ENCODE data around the gene REXO5.
"Not testable (repeated sequence)": the region's sequence is repeated elsewhere in the genome, so short reads cannot be mapped to it uniquely, and the experiment has no call there.

Gene REXO5

GRCh38 chr16:20803561-20804214 lies 2.6 kb upstream of the REXO5 start:
- no peak for DNase-seq

DNA sequence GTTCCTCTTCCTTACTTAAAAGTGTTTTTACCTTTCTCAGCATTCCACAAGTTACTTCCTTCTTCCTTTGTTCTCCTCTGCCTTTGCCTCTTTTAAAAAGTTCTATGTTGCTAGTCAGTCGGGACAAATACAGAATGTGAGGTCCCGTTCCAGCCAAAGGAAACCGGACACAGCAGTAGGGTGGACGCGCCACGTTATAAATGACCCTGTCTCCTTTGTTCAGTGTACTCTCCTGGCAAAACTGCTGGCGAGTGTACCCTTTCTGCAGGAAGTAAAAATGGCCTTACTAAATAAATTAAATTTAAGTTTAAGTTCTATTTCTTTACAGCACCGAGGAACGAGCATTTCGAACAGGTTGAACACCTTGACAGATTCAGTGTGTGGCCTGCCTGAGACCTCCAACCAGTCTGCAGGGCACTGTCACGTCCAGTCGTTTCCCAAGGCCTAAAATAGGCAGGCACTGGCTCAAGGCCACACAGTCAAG lies 601 bp upstream of the REXO5 start:
- DNase-seq = not testable (repeated sequence)

DNA sequence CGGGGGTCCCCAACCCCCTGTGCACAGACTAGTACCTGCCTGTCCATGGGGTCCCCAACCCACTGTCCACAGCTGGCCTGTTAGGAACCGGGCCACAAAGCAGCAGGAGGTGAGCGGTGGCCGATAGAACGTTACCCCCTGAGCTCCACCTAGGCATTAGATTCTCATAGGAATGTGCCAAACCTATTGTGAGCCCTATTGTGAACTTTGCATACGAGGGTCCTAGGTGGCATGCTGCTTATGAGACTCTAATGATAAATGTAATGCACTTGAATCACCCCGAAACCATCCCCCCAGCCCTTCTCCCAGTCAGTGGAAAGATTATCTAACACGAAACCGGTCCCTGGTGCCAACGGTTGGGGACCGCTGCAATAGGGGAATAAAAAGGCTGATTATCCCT lies 1.5 kb downstream of the REXO5 start:
- no peak for DNase-seq

DNA sequence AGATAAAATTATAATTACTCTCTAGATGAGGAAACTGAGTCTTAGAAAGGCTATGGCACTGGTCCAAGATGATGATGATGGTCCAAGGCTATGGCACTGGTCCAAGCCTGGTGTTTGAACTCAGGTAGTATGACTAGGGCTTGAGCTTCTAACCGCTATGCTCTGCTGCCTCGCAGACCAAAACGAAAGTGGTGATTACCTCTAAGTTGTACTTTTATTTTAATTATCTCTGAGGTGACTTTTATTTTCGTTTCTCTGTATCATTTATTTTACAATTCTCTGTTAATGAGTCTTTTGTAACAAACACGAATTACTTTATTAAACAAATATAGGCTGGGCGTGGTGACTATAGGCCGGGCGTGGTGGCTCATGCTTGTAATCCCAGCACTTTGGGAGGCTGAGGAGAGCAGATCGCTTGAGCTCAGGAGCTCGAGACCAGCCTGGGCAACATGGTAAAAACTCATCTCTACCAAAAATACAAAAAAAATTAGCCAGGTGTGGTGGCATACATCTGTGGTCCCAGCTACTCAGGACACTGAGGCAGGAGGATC lies 5.6 kb downstream of the REXO5 start:
- no peak for DNase-seq

DNA sequence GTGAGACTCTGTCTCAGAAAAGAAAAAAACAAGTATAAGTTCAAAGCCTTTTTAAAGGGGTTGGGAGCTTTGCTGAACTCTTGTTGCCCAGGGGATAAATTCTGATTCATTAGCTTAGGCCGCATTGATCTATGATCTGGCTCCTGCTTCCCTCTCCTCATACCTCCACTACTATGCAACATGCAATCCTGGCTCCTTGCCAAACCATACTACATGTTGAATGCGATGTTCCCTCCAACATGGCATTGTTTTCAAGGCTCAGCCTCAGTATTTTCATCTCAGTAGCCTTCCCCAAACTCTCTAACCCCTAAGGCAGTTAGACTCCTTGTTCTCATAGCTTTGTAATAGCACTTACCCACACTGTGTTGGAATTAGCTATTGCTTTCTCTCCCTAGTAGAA lies 6.2 kb downstream of the REXO5 start:
- DNase-seq = no peak

GRCh38 chr16:20814784-20815183 lies 8.5 kb downstream of the REXO5 start:
- DNase-seq = no peak

DNA sequence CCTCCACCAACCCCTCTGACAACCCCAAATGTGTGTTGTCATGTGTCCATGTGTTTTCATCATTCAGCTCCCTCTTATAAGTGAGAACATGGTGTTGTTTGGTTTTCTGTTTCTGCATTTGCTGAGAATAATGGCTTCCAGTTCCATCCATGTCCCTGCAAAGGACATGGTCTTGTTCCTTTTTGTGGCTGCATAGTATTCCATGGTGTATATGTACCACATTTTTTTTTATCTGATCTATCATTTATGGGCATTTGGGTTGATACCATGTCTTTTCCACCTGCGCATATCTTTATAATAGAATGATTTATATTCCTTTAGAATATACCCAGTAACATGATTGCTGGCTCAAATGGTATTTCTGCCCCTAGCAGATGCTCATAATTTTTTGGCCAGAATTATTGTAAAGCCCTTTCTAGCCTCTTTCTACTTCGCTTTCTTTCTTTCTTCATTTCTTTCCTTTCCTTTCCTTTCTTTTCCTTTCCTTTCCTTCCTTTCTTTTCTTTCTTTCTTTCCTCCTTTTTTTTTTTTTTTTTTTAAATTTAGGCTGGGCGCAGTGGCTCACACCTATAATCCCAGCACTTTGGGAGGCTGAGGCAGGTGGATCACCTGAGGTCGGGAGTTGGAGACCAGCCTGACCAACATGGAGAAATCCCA lies 12.7 kb downstream of the REXO5 start:
- DNase-seq = no peak

GRCh38 chr16:20821682-20822081 lies 15.4 kb downstream of the REXO5 start:
- DNase-seq = no peak

- DNase-seq = no peak
Observed at GRCh38 chr16:20822521-20823325, 16.4 kb downstream of the REXO5 start.

DNA sequence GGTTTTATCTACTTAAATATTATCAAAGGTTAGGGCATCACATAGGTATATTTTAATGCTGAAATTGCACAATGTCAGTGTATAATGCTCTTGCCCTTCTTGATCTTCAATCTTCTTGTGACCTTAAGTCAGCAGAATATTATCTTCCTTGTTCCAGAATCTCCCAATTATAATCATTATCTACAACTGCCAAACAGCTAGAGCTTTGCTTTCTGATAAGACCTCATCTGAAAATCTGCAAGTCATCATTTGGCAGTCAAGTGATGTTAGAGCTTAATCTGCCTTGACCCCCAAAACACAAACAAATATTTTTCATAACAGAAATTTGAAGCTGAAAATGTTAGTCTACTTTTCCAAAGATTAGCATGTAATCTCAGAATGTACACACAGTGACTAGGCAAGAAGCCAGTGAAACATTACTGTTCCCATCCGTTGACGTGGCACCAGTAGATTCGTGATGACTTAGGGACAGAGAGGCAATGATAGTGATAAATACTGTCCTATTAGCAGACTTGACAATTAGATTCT lies 19.8 kb downstream of the REXO5 start:
- no peak for DNase-seq

DNA sequence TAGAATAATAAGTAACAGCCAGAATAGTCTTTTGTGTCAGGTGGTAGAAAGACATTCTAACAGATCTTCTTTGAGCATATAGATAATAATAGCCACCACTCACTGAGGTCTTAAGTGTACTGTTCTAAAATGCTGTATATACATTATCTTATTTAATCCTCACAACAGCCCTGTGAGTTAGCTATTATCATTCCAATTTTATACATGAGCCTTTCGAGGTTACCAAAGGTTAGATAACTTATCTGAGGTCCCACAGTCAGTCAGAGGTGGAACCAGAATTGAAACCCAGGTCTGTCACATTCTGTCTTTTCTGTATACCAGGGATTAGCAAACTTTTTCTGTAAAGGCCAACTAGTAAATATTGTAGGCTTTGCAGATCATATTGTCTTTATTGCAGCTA lies 23.2 kb downstream of the REXO5 start:
- DNase-seq = no peak

DNA sequence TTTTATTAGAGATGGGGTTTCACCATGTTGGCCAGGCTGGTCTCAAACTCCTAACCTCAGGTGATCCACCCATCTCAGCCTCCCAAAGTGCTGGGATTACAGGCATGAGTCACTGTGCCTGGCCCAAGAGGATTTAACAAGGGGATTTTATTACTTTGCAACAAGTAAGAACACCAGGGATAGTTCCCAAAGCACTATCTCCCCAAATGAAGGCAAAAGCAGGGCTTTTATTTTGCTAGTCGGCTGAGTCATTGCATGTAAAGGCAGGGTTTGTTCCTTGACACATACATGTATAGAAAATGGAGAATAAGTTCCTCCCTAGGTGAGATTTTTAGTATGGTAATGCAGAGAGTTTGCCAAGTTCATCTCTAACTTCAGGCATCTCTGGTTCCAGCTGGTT lies 24.0 kb downstream of the REXO5 start:
- DNase-seq = no peak

GRCh38 chr16:20833086-20833485 lies 26.8 kb downstream of the REXO5 start:
- no peak for DNase-seq

- no peak for DNase-seq
Observed at GRCh38 chr16:20838240-20838639, 31.9 kb downstream of the REXO5 start.

DNA sequence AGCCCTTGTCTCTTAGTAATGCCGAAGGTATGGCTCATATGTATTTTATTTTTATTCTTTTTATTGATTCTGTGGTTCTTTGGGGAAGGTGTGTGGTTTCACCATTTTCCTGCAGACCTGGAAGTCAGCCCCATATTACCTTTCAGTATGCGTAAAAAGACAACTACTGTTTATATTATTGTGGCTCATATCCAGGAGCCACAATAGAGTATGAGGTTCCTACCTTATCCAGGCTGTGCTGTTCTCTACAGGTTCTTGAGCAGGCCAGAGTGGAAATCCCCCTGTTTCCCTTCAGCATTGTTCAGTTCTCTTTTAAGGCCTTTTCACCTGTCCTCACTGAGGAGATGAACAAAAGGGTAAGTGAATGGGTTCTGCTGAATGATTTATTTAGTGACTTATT lies 33.2 kb downstream of the REXO5 start:
- DNase-seq = no peak

GRCh38 chr16:20844054-20844453 lies 37.7 kb downstream of the REXO5 start:
- DNase-seq = no peak

- DNase-seq = peak in 1 of 2 donors; percentile 13
Observed at GRCh38 chr16:20844588-20844987, 38.3 kb downstream of the REXO5 start.

GRCh38 chr16:20846030-20846429 lies 39.7 kb downstream of the REXO5 start:
- no peak for DNase-seq

DNA sequence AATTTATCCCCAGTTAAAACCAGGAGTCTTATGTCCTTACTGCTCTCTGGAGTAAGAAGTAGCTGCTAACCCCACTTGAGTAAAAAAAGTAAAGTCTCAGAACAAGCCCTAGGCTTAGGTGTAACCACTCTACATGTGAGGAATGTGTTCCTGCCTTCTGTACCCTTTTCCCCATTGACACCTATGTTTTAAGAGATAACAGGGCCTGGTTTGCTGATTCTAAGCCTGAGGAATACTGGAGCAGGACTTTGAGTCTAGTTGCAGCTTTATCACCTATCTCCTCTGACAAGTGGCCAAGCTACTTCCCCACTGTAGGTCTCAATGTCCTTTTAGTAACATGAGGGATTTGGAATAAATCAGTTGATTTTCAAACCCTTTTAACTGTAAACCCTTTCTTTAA lies 40.2 kb downstream of the REXO5 start:
- DNase-seq = no peak

DNA sequence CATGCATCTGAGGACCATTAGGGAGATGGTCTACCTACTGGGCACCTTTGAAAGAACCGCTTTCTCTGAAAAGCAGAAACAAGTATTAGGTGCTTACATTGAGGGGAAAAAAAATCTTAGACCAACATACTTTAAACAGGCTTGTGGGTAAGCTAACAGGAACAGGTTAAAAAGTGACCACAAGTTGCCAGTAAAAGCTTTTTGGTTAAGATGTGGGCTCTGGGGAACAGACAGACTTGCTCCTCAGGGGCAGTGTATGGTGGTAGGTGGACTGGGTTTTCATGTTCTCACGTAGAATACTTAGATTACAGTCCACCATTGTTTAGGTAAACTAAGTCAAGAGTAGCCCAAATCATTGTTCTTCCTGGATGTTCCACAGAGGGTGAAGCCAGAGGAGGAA lies 41.2 kb downstream of the REXO5 start:
- DNase-seq = no peak

DNA sequence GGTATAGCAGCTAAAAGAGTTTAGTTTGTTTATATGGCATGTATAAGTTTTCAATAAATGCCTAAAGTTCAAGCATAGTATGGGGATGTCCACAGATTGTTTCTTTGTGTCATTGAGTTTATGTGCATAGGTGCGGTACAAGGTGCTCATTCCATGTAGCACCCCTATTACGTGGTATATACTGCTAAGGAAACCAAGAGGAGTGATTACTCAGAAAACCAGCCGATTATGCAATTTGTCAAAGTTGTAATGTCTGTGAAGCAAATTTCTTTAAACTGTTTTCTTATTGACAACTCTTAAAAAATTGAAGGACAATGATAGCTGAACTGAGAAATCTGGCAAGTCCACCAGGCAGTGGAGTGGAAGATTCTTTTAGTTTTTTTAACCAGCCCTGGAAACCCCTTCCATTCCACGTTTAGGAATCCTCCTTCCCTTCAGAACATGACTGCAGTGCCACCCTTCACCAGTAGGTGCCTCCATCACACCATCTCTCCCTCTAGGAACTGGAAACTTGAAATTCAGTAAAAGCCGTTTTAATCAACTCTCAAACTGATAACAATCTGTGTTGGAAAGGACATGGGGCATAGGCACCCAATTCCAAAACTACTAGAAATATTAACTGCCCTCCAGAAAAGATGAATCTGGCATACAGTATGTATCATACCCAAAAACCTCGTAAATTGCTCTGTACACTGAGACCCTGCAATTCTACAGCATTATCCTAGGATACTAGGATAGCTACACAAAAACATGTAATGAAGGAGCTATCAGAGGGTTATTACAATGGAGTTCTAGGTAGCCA lies 43.5 kb downstream of the REXO5 start:
- DNase-seq = peak; percentile 75 to 77

- DNase-seq = no peak
Observed at GRCh38 chr16:20850981-20851380, 44.7 kb downstream of the REXO5 start.

DNA sequence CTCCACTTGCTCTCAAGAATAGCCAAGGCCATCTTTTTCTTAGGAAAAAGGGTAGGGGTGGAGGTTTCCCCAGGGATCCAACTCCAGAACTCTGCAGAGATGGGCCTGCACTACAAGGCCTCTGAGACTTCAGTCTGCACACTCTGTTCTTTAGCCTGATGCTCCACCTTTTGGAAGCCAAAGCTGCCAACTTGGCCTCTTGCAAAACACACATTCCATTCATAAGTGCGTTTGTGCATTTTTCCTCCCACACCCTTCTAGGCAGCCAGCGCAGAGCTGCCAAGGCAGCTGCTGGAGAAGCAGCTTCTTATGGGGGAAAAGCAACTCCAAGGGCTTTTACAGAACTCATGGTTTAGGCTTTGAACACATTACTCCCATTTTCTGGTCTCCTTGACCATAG lies 45.3 kb downstream of the REXO5 start:
- DNase-seq = no peak
